B cell (primary cell): ENCODE results near the gene GNB1. TPM values are rescaled to one million over a fixed set of nuclear protein-coding genes. Genes with fewer than 3 reads are reported as not detected.

ENCODE experiments used
- ATAC-seq: fragments of 200-7000 bp; cut with Tn5 transposase; one replicate; pipeline ENCODE4 v1.10.0; 2021; ENCODE audit warnings: low read depth, mild to moderate bottlenecking, moderate number of reproducible peaks, moderate library complexity
- CTCF ChIA-PET: fragments of 350-600 bp; sonication (Branson Sonifier 250); formaldehyde crosslinking; loops from one replicate; lab custom pipeline; 2021; ENCODE audit warnings: antibody characterized with exemption, inconsistent platforms; lab: Charles Lee
- POLR2A ChIA-PET: fragments of 350-600 bp; sonication (Branson Sonifier 250); formaldehyde crosslinking; loops from one replicate; lab custom pipeline; 2021; ENCODE audit warnings: antibody characterized with exemption; lab: Charles Lee
- DNase-seq: peaks from one replicate; pipeline ENCODE4 v3.0.0; 2013
- H2AFZ ChIP-seq: 2 replicates; pipeline ENCODE4 v1.6.1; 2012; ENCODE audit warnings: mild to moderate bottlenecking, low read depth, low read length; ENCODE audit not compliant: insufficient read depth, poor library complexity, severe bottlenecking
- H3K27ac ChIP-seq, 2 donors: 1 replicate in 1 of 2; 2 replicates in 1 of 2; pipeline ENCODE4 v1.5.1; 2012 to 2013; ENCODE audit warnings: low read length in 2 of 2, mild to moderate bottlenecking in 2 of 2, moderate library complexity in 1 of 2
- H3K27me3 ChIP-seq, 4 experiments: fragments of 200-600 bp in 1 of 4; sonication (generic) in 1 of 4; replicated peaks in 1 of 4; 1 replicate in 2 of 4; 2 replicates in 2 of 4; pipeline versions ENCODE4 v1.6.1 to v1.7.0; 2013 to 2016; ENCODE audit warnings: low read length in 3 of 4, mild to moderate bottlenecking in 2 of 4, mixed read lengths in 1 of 4, moderate library complexity in 1 of 4; ENCODE audit not compliant: insufficient read depth in 4 of 4, control insufficient read depth in 3 of 4; ENCODE audit errors: control extremely low read depth in 1 of 4
- H3K36me3 ChIP-seq, 2 experiments: replicated peaks in 1 of 2; 1 replicate in 1 of 2; 2 replicates in 1 of 2; pipeline versions ENCODE4 v1.6.1 to v1.7.1; 2013; ENCODE audit warnings: low read length in 1 of 2; ENCODE audit not compliant: insufficient read depth in 2 of 2, control insufficient read depth in 1 of 2; ENCODE audit errors: control extremely low read depth in 1 of 2, extremely low read depth in 1 of 2
- H3K4me1 ChIP-seq, 2 donors: fragments of 200-600 bp in 1 of 2; sonication (generic) in 1 of 2; 1 replicate in 1 of 2; 2 replicates in 1 of 2; pipeline versions ENCODE4 v1.5.1 to v1.6.1; 2013 to 2017; ENCODE audit warnings: low read length in 2 of 2; ENCODE audit not compliant: control insufficient read depth in 2 of 2, insufficient read depth in 2 of 2
- H3K4me2 ChIP-seq: replicated peaks from 2 replicates; pipeline ENCODE3; 2012; ENCODE audit warnings: mild to moderate bottlenecking, low read depth, low read length; ENCODE audit not compliant: poor library complexity, severe bottlenecking
- H3K4me3 ChIP-seq, 5 experiments: fragments of 200-600 bp in 1 of 5; sonication (generic) in 1 of 5; 1 replicate in 3 of 5; 2 replicates in 2 of 5; pipeline versions ENCODE4 v1.5.1 to v1.7.0; 2011 to 2016; ENCODE audit warnings: low read length in 4 of 5, mild to moderate bottlenecking in 4 of 5, low read depth in 2 of 5, control low read depth in 1 of 5, moderate library complexity in 1 of 5; ENCODE audit not compliant: insufficient read depth in 1 of 5; ENCODE audit errors: control extremely low read depth in 1 of 5, extremely low read depth in 1 of 5
- H3K79me2 ChIP-seq: fragments of 200-600 bp; sonication (generic); one replicate; pipeline ENCODE4 v1.6.0; 2016; ENCODE audit warnings: low read length; ENCODE audit not compliant: control insufficient read depth, insufficient read depth
- H3K9ac ChIP-seq: fragments of 200-600 bp; sonication (generic); 2 replicates; pipeline ENCODE4 v1.6.1; 2017; ENCODE audit warnings: mild to moderate bottlenecking, low read length, moderate library complexity
- H3K9me3 ChIP-seq, 3 donors: one replicate each; pipeline versions ENCODE4 v1.6.1 to v1.7.1; 2013; ENCODE audit warnings: low read length in 2 of 3; ENCODE audit not compliant: control insufficient read depth in 2 of 3, insufficient read depth in 1 of 3; ENCODE audit errors: control extremely low read depth in 1 of 3
- H4K20me1 ChIP-seq: 2 replicates; pipeline ENCODE4 v1.6.0; 2012; ENCODE audit warnings: mild to moderate bottlenecking, low read length; ENCODE audit not compliant: insufficient read depth, control insufficient read depth, poor library complexity, severe bottlenecking
- H3K27ac Mint-ChIP-seq: one replicate; pipeline ENCODE4 v1.8.0; 2021; ENCODE audit warnings: mixed read lengths
- H3K27me3 Mint-ChIP-seq: one replicate; pipeline ENCODE4 v1.8.0; 2021; ENCODE audit warnings: mixed read lengths
- H3K4me1 Mint-ChIP-seq: one replicate; pipeline ENCODE4 v1.8.0; 2021; ENCODE audit warnings: mixed read lengths
- H3K4me3 Mint-ChIP-seq: one replicate; pipeline ENCODE4 v1.8.0; 2021; ENCODE audit warnings: mixed read lengths
- H3K9me3 Mint-ChIP-seq: one replicate; pipeline ENCODE4 v1.8.0; 2022; ENCODE audit warnings: mixed read lengths; ENCODE audit not compliant: insufficient read depth
- CTCF ChIP-seq: fragments of 200-600 bp; IDR thresholded peaks from one replicate; pipeline ENCODE4 v1.8.0; 2022; ENCODE audit warnings: antibody characterized with exemption, mild to moderate bottlenecking
- EZH2 ChIP-seq: IDR thresholded peaks from 2 replicates; pipeline ENCODE4 v1.6.1; 2012; ENCODE audit warnings: borderline replicate concordance, low read depth, mild to moderate bottlenecking, moderate library complexity, low read length; ENCODE audit not compliant: insufficient read depth, poor library complexity, severe bottlenecking
- WGBS: methylation state at CpG from one replicate; pipeline ENCODE4 v1.1.5; 2013; ENCODE audit warnings: missing lambda C conversion rate; ENCODE audit not compliant: insufficient coverage; 5-methylcytosine and 5-hydroxymethylcytosine counted together
- intact Hi-C: fragments of 100-400 bp; cut with micrococcal nuclease; formaldehyde crosslinking; loops from one replicate; pipeline ENCODE4 v1.10.0; 2022
- polyA plus RNA-seq: library from polyadenylated mRNA; depleted of rRNA; stranded (reverse); fragments of >200 nt; gene quantifications from 2 replicates; pipeline ENCODE4 v1.2.3, GENCODE V29; 2012
- total RNA-seq, 2 donors: library from RNA; stranded (reverse); fragments of 120-200 nt in 1 of 2; gene quantifications; 1 replicate in 1 of 2; 2 replicates in 1 of 2; pipeline versions ENCODE4 v1.2.3 to v1.2.4, GENCODE V29; 2013 to 2022

GNB1 gene
- total and polyA plus RNA-seq, 2 donors (not counting 1 experiment from before 2014, with no cell fraction given), result 249 to 269 TPM

- no peaks in the 10 kb centered on the region for H3K27me3 Mint-ChIP-seq
- no peak overlapping the region for H3K4me3 Mint-ChIP-seq
- Histone ChIP-seq H3K9ac (no peak overlapping the region), H3K4me1 (peaks cover 50 to 69% of the 10 kb centered on the region in 2 donors), H3K27me3 (no peaks in the 10 kb centered on the region), H3K36me3 (peaks cover 3 to 26% of the 10 kb centered on the region in 2 experiments), H4K20me1 (peaks cover 80% of the 10 kb centered on the region), H2AFZ (no peak overlapping the region), H3K27ac (peak overlapping the region in 1 of 2 donors; percentile 68), H3K4me2 (no peak overlapping the region), H3K79me2 (peaks cover 100% of the 10 kb centered on the region), H3K9me3 (no peaks in the 10 kb centered on the region), H3K4me3 (no peak overlapping the region)
- H3K27ac Mint-ChIP-seq, result peak overlapping the region; percentile 84
- ATAC-seq, result no peak
- intact Hi-C loops, result no loop called here
- CTCF ChIA-PET, result interaction anchor here (0.7 to 1.1 kb wide), 2 partner anchors 39 to 60 kb away, joined by 3 read pairs; no protein-coding TSS in a partner anchor
- no peak for DNase-seq
- 93% methylated on average over 4 of the region's 5 CpGs for WGBS
- H3K9me3 Mint-ChIP-seq, result no peaks in the 10 kb centered on the region
- no peak for TF ChIP-seq EZH2
- no peak for TF ChIP-seq CTCF
- H3K4me1 Mint-ChIP-seq, result peaks cover 76% of the 10 kb centered on the region
- POLR2A ChIA-PET, result interaction anchor here (0.8 kb wide), 1 partner anchor 63 kb away, joined by 11 read pairs; no protein-coding TSS in a partner anchor
Measured at GRCh38 chr1:1846386-1846918, 44.4 kb downstream of the GNB1 start.
